Measurements from ENCODE around the gene LCE2B.
"Not testable (repeated sequence)": the region's sequence is repeated elsewhere in the genome, so short reads cannot be mapped to it uniquely, and the experiment has no call there.

LCE2B gene

GRCh38 chr1:152685823-152686222 lies at the start of gene LCE2B:
LCE2B (plus strand) TSS chr1:152686123; CDS start chr1:152686844, 721 bp downstream.
- not testable (repeated sequence) for DNase-seq (ENCODE audit: low read depth)

GRCh38 chr1:152640351-152640750 lies 45.6 kb upstream of the LCE2B start:
- DNase-seq (ENCODE audit: low read depth): no peak

GRCh38 chr1:152643945-152644344 lies 42.0 kb upstream of the LCE2B start:
- no peak for DNase-seq (ENCODE audit: low read depth)

GRCh38 chr1:152645146-152645545 lies 40.8 kb upstream of the LCE2B start:
- no peak for DNase-seq (ENCODE audit: low read depth)

GRCh38 chr1:152646656-152647055 lies 39.3 kb upstream of the LCE2B start:
- no peak for DNase-seq (ENCODE audit: low read depth)

GRCh38 chr1:152654110-152654509 lies 31.8 kb upstream of the LCE2B start:
- peak; percentile 18 for DNase-seq (ENCODE audit: low read depth)

- no peak for DNase-seq (ENCODE audit: low read depth)
Measured at GRCh38 chr1:152656459-152656858, 29.5 kb upstream of the LCE2B start.

- DNase-seq (ENCODE audit: low read depth): no peak
Measured at GRCh38 chr1:152657677-152658076, 28.2 kb upstream of the LCE2B start.

- no peak for DNase-seq (ENCODE audit: low read depth)
Measured at GRCh38 chr1:152658649-152659048, 27.3 kb upstream of the LCE2B start.

- no peak for DNase-seq (ENCODE audit: low read depth)
Measured at GRCh38 chr1:152663098-152663497, 22.8 kb upstream of the LCE2B start, which contains the start of gene LCE2D. LCE2D (plus strand) TSS chr1:152663380; CDS start chr1:152664106, 726 bp downstream.

GRCh38 chr1:152666171-152666570 lies 19.8 kb upstream of the LCE2B start:
- DNase-seq (ENCODE audit: low read depth): not testable (repeated sequence)

- no peak for DNase-seq (ENCODE audit: low read depth)
Measured at GRCh38 chr1:152667648-152668047, 18.3 kb upstream of the LCE2B start.

- no peak for DNase-seq (ENCODE audit: low read depth)
Measured at GRCh38 chr1:152673016-152673415, 12.9 kb upstream of the LCE2B start.

GRCh38 chr1:152674983-152675382 lies 10.9 kb upstream of the LCE2B start, which contains the start of gene LCE2C:
LCE2C (plus strand) TSS chr1:152675279; CDS start chr1:152676016, 737 bp downstream.
- not testable (repeated sequence) for DNase-seq (ENCODE audit: low read depth)

- DNase-seq (ENCODE audit: low read depth): no peak
Measured at GRCh38 chr1:152679459-152679858, 6.5 kb upstream of the LCE2B start.

GRCh38 chr1:152681616-152682015 lies 4.3 kb upstream of the LCE2B start:
- no peak for DNase-seq (ENCODE audit: low read depth)

GRCh38 chr1:152683846-152684245 lies 2.1 kb upstream of the LCE2B start:
- no peak for DNase-seq (ENCODE audit: low read depth)

- no peak for DNase-seq (ENCODE audit: low read depth)
Measured at GRCh38 chr1:152697701-152698600, 12.0 kb downstream of the LCE2B start, which contains the start of gene LCE2A. LCE2A (plus strand) TSS chr1:152698345; CDS start chr1:152698902, 557 bp downstream.

- no peak for DNase-seq (ENCODE audit: low read depth)
Measured at GRCh38 chr1:152699746-152700145, 13.8 kb downstream of the LCE2B start.

GRCh38 chr1:152707860-152708259 lies 21.9 kb downstream of the LCE2B start, which contains the start of gene LCE4A:
LCE4A (plus strand) TSS chr1:152708160; CDS start chr1:152709076, 916 bp downstream.
- DNase-seq (ENCODE audit: low read depth): no peak

- no peak for DNase-seq (ENCODE audit: low read depth)
Measured at GRCh38 chr1:152718238-152718637, 32.3 kb downstream of the LCE2B start.

GRCh38 chr1:152725261-152725660 lies 39.3 kb downstream of the LCE2B start:
- no peak for DNase-seq (ENCODE audit: low read depth)

- DNase-seq (ENCODE audit: low read depth): no peak
Measured at GRCh38 chr1:152728986-152729385, 43.1 kb downstream of the LCE2B start.
